Measurements from ENCODE around the gene CLBA1. TPM values are rescaled to one million over a fixed set of nuclear protein-coding genes. Genes with fewer than 3 reads are reported as not detected.
A peak's percentile ranks its signal among the peaks of the same experiment; 100 is the strongest.
"Not testable (repeated sequence)": the region's sequence is repeated elsewhere in the genome, so short reads cannot be mapped to it uniquely, and the experiment has no call there.

Gene CLBA1
- 1.5 TPM for total RNA-seq
- long read RNA-seq, partial matches to known transcripts: 1 of 4 reads
- long read RNA-seq, other reads (novel, unspliced or antisense): 0 of 4 reads

DNA sequence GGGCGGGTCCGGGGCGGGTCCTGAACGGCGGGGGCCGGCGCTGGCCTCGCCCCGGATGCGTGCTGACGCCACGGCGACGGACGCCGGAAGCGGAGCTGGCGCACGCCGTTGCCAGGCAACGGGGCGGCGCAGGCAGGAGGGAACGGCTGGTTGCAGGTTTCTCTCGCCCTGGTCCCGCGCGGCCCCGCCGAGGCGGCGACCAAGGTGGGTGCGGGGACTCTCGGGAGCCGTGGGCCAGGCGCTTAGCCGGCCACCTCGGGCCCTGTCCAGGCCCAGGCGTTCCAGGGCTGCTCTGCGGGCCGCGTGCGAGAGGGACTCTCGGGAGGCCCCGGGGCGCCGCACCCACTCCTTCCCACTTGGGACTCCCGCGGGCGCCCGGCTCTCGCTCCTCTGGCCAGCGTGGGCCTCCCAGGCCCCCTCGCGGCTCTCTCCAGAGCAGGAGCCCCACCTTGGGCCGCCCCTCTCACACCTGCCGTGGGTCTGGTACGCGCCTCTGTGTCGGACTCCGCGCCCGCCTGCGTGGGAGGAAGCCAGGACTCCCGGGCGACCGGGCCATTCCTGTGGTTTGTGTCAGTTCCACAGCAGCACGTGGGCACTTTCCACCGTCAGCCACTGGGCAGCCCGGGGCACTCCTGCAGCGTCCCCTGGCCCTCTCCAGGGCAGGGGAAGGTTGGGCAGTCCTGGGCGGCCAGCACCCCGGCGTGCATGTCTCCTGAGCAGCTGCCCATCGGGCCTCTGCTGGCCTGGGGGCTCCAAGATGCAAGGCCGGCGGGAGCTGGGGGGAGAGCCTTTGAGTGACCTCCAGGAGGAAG is at the start of gene CLBA1:
TSS of gene CLBA1 (plus strand) at position 114 of the 812 bp plus-strand sequence. CDS start at position 758, 644 bp downstream.
- intact Hi-C loops (cut with micrococcal nuclease): no loop called here
- DNase-seq: peak; percentile 95
- ATAC-seq: peak; percentile 97

DNA sequence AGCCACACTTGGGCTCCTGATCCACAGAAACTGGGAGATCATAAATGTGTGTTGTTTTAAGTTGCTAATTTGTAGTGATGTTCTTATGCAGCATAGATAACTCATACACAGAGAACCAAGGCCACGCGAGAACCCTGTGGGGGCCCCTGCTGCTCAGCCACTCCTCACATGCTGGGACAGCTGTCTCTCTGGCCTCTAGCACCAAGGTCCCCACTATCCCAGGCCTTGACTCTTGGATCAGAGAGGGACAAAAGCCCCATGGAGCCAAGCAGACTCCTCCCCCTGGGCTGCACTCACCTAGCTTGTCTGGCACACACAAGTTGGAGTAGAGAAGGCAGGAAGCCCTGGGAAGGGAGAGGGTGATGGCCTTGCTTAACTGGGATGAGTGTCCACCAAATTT is 49.6 kb upstream of the CLBA1 start:
- DNase-seq (no peak), ATAC-seq (no peak)
- intact Hi-C loops (cut with micrococcal nuclease): no loop called here

GRCh38 chr14:104936361-104937155 is 49.0 kb upstream of the CLBA1 start:
- no peak for ATAC-seq
- no peak for DNase-seq
- intact Hi-C loops (cut with micrococcal nuclease): no loop called here

GRCh38 chr14:104937161-104937560 is 48.4 kb upstream of the CLBA1 start:
- DNase-seq: no peak

GRCh38 chr14:104937694-104938365 is 47.8 kb upstream of the CLBA1 start:
- ATAC-seq: no peak
- intact Hi-C loops (cut with micrococcal nuclease): no loop called here
- DNase-seq: no peak

More at GRCh38 chr14:104937161-104937560, 48.4 kb upstream of the CLBA1 start:
- intact Hi-C loops (cut with micrococcal nuclease): no loop called here
- no peak for ATAC-seq

DNA sequence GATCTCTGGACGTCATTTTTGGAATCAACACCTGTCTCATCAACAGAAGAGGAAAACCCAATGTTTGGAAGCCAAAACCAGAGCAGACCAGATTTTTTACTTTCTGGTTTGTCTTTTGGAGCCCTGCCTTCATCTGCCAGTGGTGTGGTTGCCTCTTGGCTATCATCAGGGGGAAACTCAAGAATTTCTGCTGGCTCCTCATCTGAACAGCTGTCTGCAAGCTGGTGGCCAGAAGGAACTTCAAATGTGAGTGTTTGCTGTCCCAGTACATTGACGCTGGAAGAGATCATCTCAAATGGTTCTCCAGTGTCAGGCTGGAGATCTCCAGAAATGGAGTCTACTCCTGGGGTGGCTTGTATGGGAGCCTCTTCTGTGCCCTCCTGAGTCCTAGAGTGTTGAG is 47.2 kb upstream of the CLBA1 start:
- ATAC-seq (no peak), DNase-seq (no peak)
- intact Hi-C loops (cut with micrococcal nuclease): no loop called here

DNA sequence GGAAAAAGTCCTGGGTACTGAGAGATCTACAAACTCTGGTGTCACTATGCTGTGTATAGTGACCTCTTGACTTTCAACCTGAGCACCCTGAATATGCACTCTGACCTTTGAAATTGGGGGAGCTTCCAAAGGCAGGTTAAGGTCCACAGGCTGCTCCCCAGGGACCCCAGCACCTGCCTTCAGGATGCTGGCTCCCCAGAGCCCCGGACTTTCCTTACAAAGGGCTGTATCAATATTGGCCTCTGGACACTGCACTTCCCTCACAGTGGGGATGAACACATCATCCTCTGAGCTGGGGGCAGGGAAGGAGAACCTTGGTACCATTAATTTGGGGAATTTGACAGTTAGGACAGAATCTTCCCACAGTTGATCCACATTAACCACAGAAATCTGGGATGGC is 46.6 kb upstream of the CLBA1 start:
- ATAC-seq (no peak), DNase-seq (no peak)
- intact Hi-C loops (cut with micrococcal nuclease): no loop called here

- DNase-seq (no peak), ATAC-seq (no peak)
- intact Hi-C loops (cut with micrococcal nuclease): no loop called here
Measured at GRCh38 chr14:104939666-104940410, 45.8 kb upstream of the CLBA1 start.

- ATAC-seq (no peak), DNase-seq (no peak)
- intact Hi-C loops (cut with micrococcal nuclease): no loop called here
Measured at GRCh38 chr14:104940526-104941150, 45.0 kb upstream of the CLBA1 start.

- no peak for ATAC-seq
- intact Hi-C loops (cut with micrococcal nuclease): no loop called here
- no peak for DNase-seq
Measured at GRCh38 chr14:104941508-104942365, 43.9 kb upstream of the CLBA1 start.

- intact Hi-C loops (cut with micrococcal nuclease): no loop called here
- DNase-seq: no peak
Measured at GRCh38 chr14:104942586-104942985, 43.0 kb upstream of the CLBA1 start.

DNA sequence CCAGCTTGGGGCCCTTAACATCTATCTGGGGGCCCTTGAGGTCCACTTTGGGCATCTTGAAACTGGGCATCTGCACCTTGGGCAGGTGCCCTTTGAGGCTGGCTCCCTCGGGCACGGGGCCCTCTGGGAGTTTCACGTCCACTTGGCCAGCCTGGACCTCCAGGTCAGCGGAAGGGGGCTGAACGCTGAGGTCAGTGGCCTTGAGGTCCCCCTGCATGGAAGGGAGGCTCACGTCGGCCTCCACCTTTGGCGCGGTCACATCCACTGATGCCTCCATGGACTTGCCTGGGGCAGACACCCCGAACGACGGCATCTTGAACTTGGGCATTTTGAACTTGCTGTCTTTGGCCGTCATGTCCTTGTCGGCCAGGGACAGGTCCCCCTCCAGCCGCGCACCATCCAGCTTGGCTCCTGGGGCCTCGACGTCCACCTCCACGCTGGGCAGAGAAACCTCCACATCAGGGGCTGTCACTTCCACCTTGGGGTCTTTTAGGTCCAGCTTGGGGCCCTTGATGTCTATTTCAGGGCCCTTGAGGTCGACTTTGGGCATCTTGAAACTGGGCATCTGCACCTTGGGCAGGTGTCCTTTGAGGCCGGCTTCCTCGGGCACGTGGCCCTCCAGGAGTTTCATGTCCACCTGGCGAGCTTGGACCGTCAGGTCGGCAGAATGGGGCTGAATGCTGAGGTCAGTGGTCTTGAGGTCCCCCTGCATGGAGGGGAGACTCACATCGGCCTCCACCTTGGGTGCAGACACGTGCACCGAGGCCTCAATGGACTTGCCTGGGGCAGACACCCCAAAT is 42.2 kb upstream of the CLBA1 start:
- ATAC-seq; intact Hi-C loops (cut with micrococcal nuclease): not testable (repeated sequence)
- peak; percentile 19 for DNase-seq

More at GRCh38 chr14:104942586-104942985, 43.0 kb upstream of the CLBA1 start:
- no peak for ATAC-seq

- intact Hi-C loops (cut with micrococcal nuclease); DNase-seq; ATAC-seq: not testable (repeated sequence)
Measured at GRCh38 chr14:104944016-104944308, 41.6 kb upstream of the CLBA1 start.

GRCh38 chr14:104944436-104945205 is 41.0 kb upstream of the CLBA1 start:
- peak; percentile 6 for DNase-seq
- intact Hi-C loops (cut with micrococcal nuclease); ATAC-seq: not testable (repeated sequence)

GRCh38 chr14:104945266-104945665 is 40.3 kb upstream of the CLBA1 start:
- peak; percentile 21 for DNase-seq
- ATAC-seq; intact Hi-C loops (cut with micrococcal nuclease): not testable (repeated sequence)

Measured in left ventricle myocardium superior (tissue), 1 donor.